ENCODE measurements around the gene SYT2. TPM values are rescaled to one million over a fixed set of nuclear protein-coding genes. Genes with fewer than 3 reads are reported as not detected.
A peak's percentile ranks its signal among the peaks of the same experiment; 100 is the strongest.
"Not testable (repeated sequence)": the region's sequence is repeated elsewhere in the genome, so short reads cannot be mapped to it uniquely, and the experiment has no call there.

Gene SYT2
- total RNA-seq, 1 donor from 2014 or later, result not detected

- H3K27ac ChIP-seq, result no peak overlapping the region
- no peak for ATAC-seq
- no peak for DNase-seq
- peaks cover 4% of the 10 kb centered on the region for H3K4me1 ChIP-seq
- H3K4me3 ChIP-seq, result no peak overlapping the region
- peaks cover 35% of the 10 kb centered on the region for H3K27me3 ChIP-seq (ENCODE audit: low read depth)
- no peaks in the 10 kb centered on the region for H3K9me3 ChIP-seq
- intact Hi-C loops (cut with DNase I), result no loop called here
- no peak for TF ChIP-seq CTCF (IDR thresholded peaks at IDR 0.05)
- no peaks in the 10 kb centered on the region for H3K36me3 ChIP-seq
Observed at GRCh38 chr1:202621446-202621845, 88.8 kb downstream of the SYT2 start.

GRCh38 chr1:202620036-202620435 lies 90.2 kb downstream of the SYT2 start:
- H3K27ac ChIP-seq; H3K36me3 ChIP-seq; H3K4me3 ChIP-seq; intact Hi-C loops (cut with DNase I); DNase-seq; ATAC-seq; H3K9me3 ChIP-seq: not testable (repeated sequence)
- Histone ChIP-seq H3K27me3 (ENCODE audit: low read depth) (peaks cover 35% of the 10 kb centered on the region), H3K4me1 (peaks cover 15% of the 10 kb centered on the region)

GRCh38 chr1:202619505-202619904 lies 90.7 kb downstream of the SYT2 start:
- Histone ChIP-seq H3K9me3 (no peaks in the 10 kb centered on the region), H3K36me3 (no peaks in the 10 kb centered on the region), H3K27ac (no peak overlapping the region), H3K4me1 (peaks cover 20% of the 10 kb centered on the region), H3K4me3 (no peak overlapping the region), H3K27me3 (ENCODE audit: low read depth) (peaks cover 35% of the 10 kb centered on the region)
- DNase-seq, result no peak
- intact Hi-C loops (cut with DNase I), result no loop called here
- TF ChIP-seq CTCF (IDR thresholded peaks at IDR 0.05), result no peak
- ATAC-seq, result no peak

GRCh38 chr1:202619012-202619411 lies 91.2 kb downstream of the SYT2 start:
- Histone ChIP-seq H3K27me3 (ENCODE audit: low read depth) (peaks cover 35% of the 10 kb centered on the region), H3K4me1 (peaks cover 24% of the 10 kb centered on the region)
- intact Hi-C loops (cut with DNase I); ATAC-seq; H3K4me3 ChIP-seq; H3K9me3 ChIP-seq; DNase-seq; H3K36me3 ChIP-seq; H3K27ac ChIP-seq: not testable (repeated sequence)

GRCh38 chr1:202616355-202616915 lies 93.8 kb downstream of the SYT2 start:
- peaks cover 24% of the 10 kb centered on the region for H3K4me1 ChIP-seq
- peaks cover 20% of the 10 kb centered on the region for H3K27me3 ChIP-seq (ENCODE audit: low read depth)
- H3K27ac ChIP-seq, result no peak overlapping the region

GRCh38 chr1:202615501-202616354 lies 94.5 kb downstream of the SYT2 start:
- intact Hi-C loops (cut with DNase I), result no loop called here
- Histone ChIP-seq H3K9me3 (no peaks in the 10 kb centered on the region), H3K4me3 (no peak overlapping the region), H3K4me1 (peaks cover 24% of the 10 kb centered on the region), H3K27ac (peak overlapping the region; percentile 53), H3K36me3 (no peaks in the 10 kb centered on the region), H3K27me3 (ENCODE audit: low read depth) (peaks cover 20% of the 10 kb centered on the region)
- DNase-seq, result no peak
- peak; percentile 68 to 70 for ATAC-seq
- TF ChIP-seq CTCF (IDR thresholded peaks at IDR 0.05), result no peak

More at GRCh38 chr1:202616355-202616915, 93.8 kb downstream of the SYT2 start:
- H3K9me3 ChIP-seq, result no peaks in the 10 kb centered on the region
- intact Hi-C loops (cut with DNase I), result no loop called here
- H3K4me3 ChIP-seq, result no peak overlapping the region
- DNase-seq (no peak), ATAC-seq (peak in 1 of 2 donors; percentile 5)
- H3K36me3 ChIP-seq, result no peaks in the 10 kb centered on the region
- TF ChIP-seq CTCF (IDR thresholded peaks at IDR 0.05), result no peak

- peaks cover 24% of the 10 kb centered on the region for H3K4me1 ChIP-seq
- H3K4me3 ChIP-seq; intact Hi-C loops (cut with DNase I); H3K9me3 ChIP-seq; DNase-seq; H3K36me3 ChIP-seq: not testable (repeated sequence)
- H3K27me3 ChIP-seq (ENCODE audit: low read depth), result peaks cover 19% of the 10 kb centered on the region
- ATAC-seq, result peak in 1 of 2 donors; percentile 9
- peak overlapping the region; percentile 53 for H3K27ac ChIP-seq
Observed at GRCh38 chr1:202615208-202615500, 95.1 kb downstream of the SYT2 start.

GRCh38 chr1:202614363-202615207 lies 95.7 kb downstream of the SYT2 start:
- H3K36me3 ChIP-seq; H3K9me3 ChIP-seq; DNase-seq; H3K4me3 ChIP-seq; H3K27ac ChIP-seq; intact Hi-C loops (cut with DNase I): not testable (repeated sequence)
- Histone ChIP-seq H3K4me1 (peaks cover 24% of the 10 kb centered on the region), H3K27me3 (ENCODE audit: low read depth) (peaks cover 14% of the 10 kb centered on the region)
- ATAC-seq, result peak; percentile 25 to 46
